Neural progenitor cell (in vitro differentiated cells): ENCODE measurements around the gene INSIG1. TPM values are rescaled to one million over a fixed set of nuclear protein-coding genes. Genes with fewer than 3 reads are reported as not detected.
A peak's percentile ranks its signal among the peaks of the same experiment; 100 is the strongest.

Experiments
- DNase-seq: peaks from one replicate; pipeline ENCODE4 v3.0.0-alpha.2; 2016; ENCODE audit warnings: low spot score
- H2AFZ ChIP-seq: fragments of 200-600 bp; sonication (generic); replicated peaks from 2 replicates; pipeline ENCODE4 v1.6.1; 2016; ENCODE audit warnings: antibody characterized with exemption
- H3F3A ChIP-seq: fragments of 200-600 bp; sonication (generic); 2 replicates; pipeline ENCODE4 v1.6.1; 2016; ENCODE audit warnings: antibody characterized with exemption, low read depth
- H3K27ac ChIP-seq: fragments of 200-600 bp; sonication (generic); 2 replicates; pipeline ENCODE4 v1.5.1; 2016; ENCODE audit warnings: mild to moderate bottlenecking
- H3K27me3 ChIP-seq: fragments of 200-600 bp; sonication (generic); 2 replicates; pipeline ENCODE4 v1.6.1; 2016; ENCODE audit warnings: mild to moderate bottlenecking, moderate library complexity
- H3K36me3 ChIP-seq: fragments of 200-600 bp; sonication (generic); 2 replicates; pipeline ENCODE4 v1.5.1; 2016
- H3K4me1 ChIP-seq: fragments of 200-600 bp; sonication (generic); 2 replicates; pipeline ENCODE4 v1.6.1; 2016; ENCODE audit warnings: mixed run types
- H3K4me2 ChIP-seq: fragments of 200-600 bp; sonication (generic); 2 replicates; pipeline ENCODE4 v1.6.1; 2016
- H3K4me3 ChIP-seq: fragments of 200-600 bp; sonication (generic); 2 replicates; pipeline ENCODE4 v1.5.1; 2016
- H3K79me2 ChIP-seq: fragments of 200-600 bp; sonication (generic); 2 replicates; pipeline ENCODE4 v1.6.1; 2016; ENCODE audit warnings: low read depth
- H3K9ac ChIP-seq: fragments of 200-600 bp; sonication (generic); 2 replicates; pipeline ENCODE4 v1.6.1; 2016
- H3K9me3 ChIP-seq: fragments of 200-600 bp; sonication (generic); 2 replicates; pipeline ENCODE4 v1.5.1; 2016; ENCODE audit warnings: low read depth
- H4K20me1 ChIP-seq: fragments of 200-600 bp; sonication (generic); 2 replicates; pipeline ENCODE4 v1.6.1; 2016; ENCODE audit warnings: low read depth
- H3K27ac Mint-ChIP-seq: 3 replicates; pipeline ENCODE4 v1.8.0; 2021; ENCODE audit warnings: mixed read lengths
- H3K27me3 Mint-ChIP-seq: 2 replicates; pipeline ENCODE4 v1.8.0; 2022; ENCODE audit warnings: low read depth, mild to moderate bottlenecking, inconsistent platforms, moderate library complexity, mixed read lengths; ENCODE audit not compliant: insufficient read depth
- H3K36me3 Mint-ChIP-seq: 3 replicates; pipeline ENCODE4 v1.8.0; 2021; ENCODE audit warnings: mixed read lengths
- H3K4me1 Mint-ChIP-seq: 3 replicates; pipeline ENCODE4 v1.8.0; 2021; ENCODE audit warnings: mixed read lengths
- H3K4me3 Mint-ChIP-seq: 3 replicates; pipeline ENCODE4 v1.8.0; 2021; ENCODE audit warnings: mild to moderate bottlenecking, moderate library complexity, mixed read lengths
- H3K9me3 Mint-ChIP-seq: 3 replicates; pipeline ENCODE4 v1.8.0; 2020; ENCODE audit warnings: mixed read lengths
- CTCF ChIP-seq: fragments of 200-600 bp; sonication (generic); IDR thresholded peaks from 2 replicates; pipeline ENCODE4 v1.5.1; 2017; ENCODE audit warnings: antibody characterized with exemption, mild to moderate bottlenecking
- EZH2 ChIP-seq: fragments of 200-600 bp; sonication (generic); IDR thresholded peaks from 2 replicates; pipeline ENCODE4 v1.6.1; 2017; ENCODE audit warnings: antibody characterized with exemption, mild to moderate bottlenecking, moderate library complexity
- EZH2phosphoT487 ChIP-seq: fragments of 200-600 bp; sonication (generic); IDR thresholded peaks from 2 replicates; pipeline ENCODE4 v1.6.1; 2017; ENCODE audit warnings: antibody characterized with exemption
- total RNA-seq: library from RNA; depleted of rRNA; stranded (reverse); fragments of >200 nt; gene quantifications from 2 replicates; pipeline ENCODE4 v1.2.3, GENCODE V29; 2015; ENCODE audit warnings: low replicate concordance

The INSIG1 gene
- total RNA-seq, 1 donor from 2014 or later = 94.3 TPM

- no peaks in the 10 kb centered on the region for H3K79me2 ChIP-seq
- H3K27me3 ChIP-seq = no peaks in the 10 kb centered on the region
- DNase-seq = no peak
- H3K27me3 Mint-ChIP-seq = peaks cover 12% of the 10 kb centered on the region
- no peak overlapping the region for H3K27ac ChIP-seq
- no peak overlapping the region for H2AFZ ChIP-seq
- H3K36me3 Mint-ChIP-seq = no peaks in the 10 kb centered on the region
- H3K4me2 ChIP-seq = no peak overlapping the region
- no peaks in the 10 kb centered on the region for H3K36me3 ChIP-seq
- H3K27ac Mint-ChIP-seq = peak overlapping the region; percentile 0
- no peaks in the 10 kb centered on the region for H3K9me3 ChIP-seq
- no peaks in the 10 kb centered on the region for H3K4me1 ChIP-seq
- H3K4me1 Mint-ChIP-seq = peaks cover 14% of the 10 kb centered on the region
- H3K9ac ChIP-seq = no peak overlapping the region
- H3K9me3 Mint-ChIP-seq = no peaks in the 10 kb centered on the region
- no peaks in the 10 kb centered on the region for H3F3A ChIP-seq
- no peaks in the 10 kb centered on the region for H4K20me1 ChIP-seq
- TF ChIP-seq CTCF (no peak), EZH2phosphoT487 (no peak), EZH2 (no peak)
- no peak overlapping the region for H3K4me3 ChIP-seq
- H3K4me3 Mint-ChIP-seq = no peak overlapping the region
Measured at GRCh38 chr7:155259866-155260497, 37.7 kb upstream of the INSIG1 start.

- no peak for DNase-seq
- H3K27me3 ChIP-seq = no peaks in the 10 kb centered on the region
- H3K4me1 ChIP-seq = no peaks in the 10 kb centered on the region
- Mint-ChIP-seq H3K27me3 (peaks cover 12% of the 10 kb centered on the region), H3K4me3 (no peak overlapping the region), H3K36me3 (no peaks in the 10 kb centered on the region), H3K27ac (peak overlapping the region; percentile 0), H3K9me3 (no peaks in the 10 kb centered on the region), H3K4me1 (peaks cover 14% of the 10 kb centered on the region)
- H3K36me3 ChIP-seq = no peaks in the 10 kb centered on the region
- H3K4me3 ChIP-seq = no peak overlapping the region
- H3F3A ChIP-seq = no peaks in the 10 kb centered on the region
- no peak overlapping the region for H3K4me2 ChIP-seq
- H2AFZ ChIP-seq = no peak overlapping the region
- H4K20me1 ChIP-seq = no peaks in the 10 kb centered on the region
- no peak overlapping the region for H3K27ac ChIP-seq
- no peak for TF ChIP-seq CTCF
- TF ChIP-seq EZH2phosphoT487 = no peak
- TF ChIP-seq EZH2 = no peak
- no peaks in the 10 kb centered on the region for H3K79me2 ChIP-seq
- H3K9me3 ChIP-seq = no peaks in the 10 kb centered on the region
- no peak overlapping the region for H3K9ac ChIP-seq
Measured at GRCh38 chr7:155260498-155260872, 37.2 kb upstream of the INSIG1 start.

- H3K4me2 ChIP-seq = no peak overlapping the region
- DNase-seq = no peak
- H3K27me3 ChIP-seq = no peaks in the 10 kb centered on the region
- H3K36me3 ChIP-seq = no peaks in the 10 kb centered on the region
- Mint-ChIP-seq H3K4me3 (no peak overlapping the region), H3K36me3 (no peaks in the 10 kb centered on the region), H3K9me3 (no peaks in the 10 kb centered on the region), H3K27ac (peak overlapping the region; percentile 12), H3K27me3 (peaks cover 12% of the 10 kb centered on the region), H3K4me1 (peaks cover 14% of the 10 kb centered on the region)
- H3K9me3 ChIP-seq = no peaks in the 10 kb centered on the region
- no peak overlapping the region for H2AFZ ChIP-seq
- H3K4me1 ChIP-seq = no peaks in the 10 kb centered on the region
- no peak overlapping the region for H3K4me3 ChIP-seq
- no peak for TF ChIP-seq EZH2phosphoT487
- TF ChIP-seq EZH2 = no peak
- TF ChIP-seq CTCF = no peak
- H4K20me1 ChIP-seq = no peaks in the 10 kb centered on the region
- no peaks in the 10 kb centered on the region for H3F3A ChIP-seq
- no peak overlapping the region for H3K9ac ChIP-seq
- H3K27ac ChIP-seq = no peak overlapping the region
- H3K79me2 ChIP-seq = no peaks in the 10 kb centered on the region
Measured at GRCh38 chr7:155261031-155261985, 36.4 kb upstream of the INSIG1 start.
